Fibroblast of the aortic adventitia (primary cell): ENCODE data around the gene PPL. TPM values are rescaled to one million over a fixed set of nuclear protein-coding genes. Genes with fewer than 3 reads are reported as not detected.
"Not testable (repeated sequence)": the region's sequence is repeated elsewhere in the genome, so short reads cannot be mapped to it uniquely, and the experiment has no call there.

Experiments used
- DNase-seq: peaks from one replicate; pipeline ENCODE4 v3.0.0-alpha.2; 2010; ENCODE audit warnings: low read depth
- H3K4me3 ChIP-seq: 2 replicates; pipeline ENCODE4 v1.5.1; 2011; ENCODE audit warnings: low read depth, mild to moderate bottlenecking, control low read depth, low read length, moderate library complexity
- CTCF ChIP-seq: IDR thresholded peaks from 2 replicates; pipeline ENCODE4 v1.5.1; 2011; ENCODE audit warnings: mild to moderate bottlenecking, low read length, control low read depth, inconsistent platforms; ENCODE audit not compliant: insufficient read depth
- total RNA-seq: library from RNA; depleted of rRNA; stranded (reverse); fragments of >200 nt; gene quantifications from 2 replicates; pipeline ENCODE4 v1.2.3, GENCODE V29; 2012; ENCODE audit warnings: low replicate concordance

The PPL gene
- total RNA-seq, 1 donor, result 57.9 TPM

GRCh38 chr16:4931381-4931780, 5.6 kb downstream of the PPL start:
- no peak for TF ChIP-seq CTCF
- DNase-seq, result no peak
- no peak overlapping the region for H3K4me3 ChIP-seq

- not testable (repeated sequence) for DNase-seq, H3K4me3 ChIP-seq
Measured at GRCh38 chr16:4929619-4930018, 7.3 kb downstream of the PPL start.

- no peak overlapping the region for H3K4me3 ChIP-seq
- TF ChIP-seq CTCF, result no peak
- DNase-seq, result no peak
Measured at GRCh38 chr16:4928227-4928626, 8.7 kb downstream of the PPL start.

- TF ChIP-seq CTCF, result no peak
- DNase-seq, result no peak
- H3K4me3 ChIP-seq, result no peak overlapping the region
Measured at GRCh38 chr16:4927661-4928060, 9.3 kb downstream of the PPL start.

GRCh38 chr16:4926928-4927327, 10.0 kb downstream of the PPL start:
- no peak for TF ChIP-seq CTCF
- no peak for DNase-seq
- no peak overlapping the region for H3K4me3 ChIP-seq

- H3K4me3 ChIP-seq, result no peak overlapping the region
- no peak for DNase-seq
- TF ChIP-seq CTCF, result no peak
Measured at GRCh38 chr16:4925791-4926190, 11.2 kb downstream of the PPL start.

- no peak for TF ChIP-seq CTCF
- DNase-seq, result no peak
- no peak overlapping the region for H3K4me3 ChIP-seq
Measured at GRCh38 chr16:4925293-4925607, 11.7 kb downstream of the PPL start.
